NCI-H446 treated with DMSO at 0.1 percent for 48 hours (cell line): ENCODE data around the gene PLCXD3.
"Not testable (repeated sequence)": the region's sequence is repeated elsewhere in the genome, so short reads cannot be mapped to it uniquely, and the experiment has no call there.

Experiments used
- DNase-seq: peaks from one replicate; lab custom pipeline; 2025; lab: John Stamatoyannopoulos, UW

The PLCXD3 gene

GRCh38 chr5:41510176-41510831 is at the start of gene PLCXD3:
Gene PLCXD3 (minus strand): TSS chr5:41510601. CDS start chr5:41510526, 75 bp downstream.
- DNase-seq, result peak; percentile 79

- no peak for DNase-seq
Observed at GRCh38 chr5:41559184-41559583, 48.8 kb upstream of the PLCXD3 start.

DNA sequence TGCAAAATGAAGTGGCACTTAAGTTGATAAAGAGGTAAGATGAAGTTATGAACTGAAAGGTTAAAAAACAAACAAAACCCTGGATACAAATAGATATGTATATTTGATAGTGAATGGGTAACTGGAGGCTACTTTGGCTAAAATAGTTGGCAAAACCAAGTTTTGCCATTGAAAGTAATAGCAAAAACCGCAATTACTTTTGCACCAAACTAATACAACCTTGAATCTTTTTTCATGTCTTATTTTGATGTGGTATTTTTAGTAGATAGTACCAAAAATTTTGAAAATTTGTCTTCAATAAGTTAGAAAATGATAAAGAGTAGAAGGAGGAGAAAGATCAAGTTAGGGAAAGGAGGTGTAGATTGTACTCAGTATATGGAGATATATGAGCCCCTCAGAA is 47.9 kb upstream of the PLCXD3 start:
- no peak for DNase-seq

GRCh38 chr5:41547991-41548390 is 37.6 kb upstream of the PLCXD3 start:
- no peak for DNase-seq

GRCh38 chr5:41542183-41542582 is 31.8 kb upstream of the PLCXD3 start:
- DNase-seq, result no peak

- no peak for DNase-seq
Observed at GRCh38 chr5:41539454-41539853, 29.1 kb upstream of the PLCXD3 start.

GRCh38 chr5:41537581-41537980 is 27.2 kb upstream of the PLCXD3 start:
- no peak for DNase-seq

DNA sequence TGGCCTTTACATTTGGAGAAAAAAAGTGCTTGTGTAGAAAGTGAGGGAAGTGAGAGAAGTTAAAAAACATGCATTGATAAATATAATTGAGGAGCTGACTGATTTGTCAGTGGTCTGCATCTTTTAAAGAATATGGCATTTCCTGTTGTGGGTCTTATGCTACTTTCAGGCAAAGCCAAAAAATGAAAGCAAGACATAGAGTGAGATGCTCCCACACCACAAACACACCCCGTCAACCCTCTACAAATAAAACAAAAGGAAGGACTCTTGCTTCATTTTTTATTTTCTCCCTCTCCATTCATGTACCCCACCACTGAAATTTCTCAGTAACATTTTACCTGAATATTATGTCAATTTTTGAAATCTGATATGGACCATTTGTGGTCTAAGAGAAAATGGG is 22.1 kb upstream of the PLCXD3 start:
- no peak for DNase-seq

DNA sequence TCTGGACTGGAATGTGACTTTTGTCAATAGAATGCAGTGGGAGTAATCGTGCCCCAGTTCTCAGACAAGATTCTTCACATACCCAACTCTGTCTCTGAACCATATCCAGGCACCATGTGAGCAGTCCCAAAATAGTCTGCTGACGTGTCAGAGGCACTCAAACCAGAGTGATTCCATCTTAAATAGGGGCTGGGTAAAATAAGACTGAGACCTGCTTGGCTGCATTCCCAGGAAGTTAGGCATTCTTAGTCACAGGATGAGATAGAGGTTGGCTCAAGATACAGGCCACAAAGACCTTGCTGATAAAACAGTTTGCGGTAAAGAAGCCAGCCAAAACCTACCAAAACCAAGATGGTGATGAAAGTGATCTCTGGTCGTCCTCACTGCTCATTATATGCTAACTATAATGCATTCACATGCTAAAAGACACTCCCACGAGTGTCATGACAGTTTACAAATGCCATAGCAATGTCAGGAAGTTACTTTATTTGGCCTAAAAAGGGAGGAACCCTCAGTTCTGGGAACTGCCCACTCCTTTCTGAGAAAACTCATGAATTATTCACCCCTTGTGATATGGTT is 16.9 kb upstream of the PLCXD3 start:
- no peak for DNase-seq

GRCh38 chr5:41526699-41527098 is 16.3 kb upstream of the PLCXD3 start:
- DNase-seq, result no peak

DNA sequence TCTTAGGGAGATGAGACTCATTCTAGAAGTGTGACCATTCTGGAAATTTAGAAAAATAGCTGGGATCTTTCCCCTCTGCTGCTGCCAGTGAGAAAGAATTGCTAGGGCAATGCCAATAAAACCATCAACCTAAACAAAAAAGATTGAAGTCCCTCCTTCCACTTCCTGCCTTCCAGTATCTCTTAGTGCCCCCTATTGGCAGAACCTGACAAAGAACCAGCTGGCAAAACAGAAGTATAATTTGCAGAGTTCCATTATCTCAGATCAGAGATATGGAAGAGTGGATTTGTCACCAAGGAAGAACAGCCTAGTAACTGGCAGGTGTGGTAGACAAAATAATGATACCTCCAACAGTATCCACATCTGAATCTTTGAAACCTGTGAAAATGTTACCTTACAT is 13.8 kb upstream of the PLCXD3 start:
- no peak for DNase-seq

DNA sequence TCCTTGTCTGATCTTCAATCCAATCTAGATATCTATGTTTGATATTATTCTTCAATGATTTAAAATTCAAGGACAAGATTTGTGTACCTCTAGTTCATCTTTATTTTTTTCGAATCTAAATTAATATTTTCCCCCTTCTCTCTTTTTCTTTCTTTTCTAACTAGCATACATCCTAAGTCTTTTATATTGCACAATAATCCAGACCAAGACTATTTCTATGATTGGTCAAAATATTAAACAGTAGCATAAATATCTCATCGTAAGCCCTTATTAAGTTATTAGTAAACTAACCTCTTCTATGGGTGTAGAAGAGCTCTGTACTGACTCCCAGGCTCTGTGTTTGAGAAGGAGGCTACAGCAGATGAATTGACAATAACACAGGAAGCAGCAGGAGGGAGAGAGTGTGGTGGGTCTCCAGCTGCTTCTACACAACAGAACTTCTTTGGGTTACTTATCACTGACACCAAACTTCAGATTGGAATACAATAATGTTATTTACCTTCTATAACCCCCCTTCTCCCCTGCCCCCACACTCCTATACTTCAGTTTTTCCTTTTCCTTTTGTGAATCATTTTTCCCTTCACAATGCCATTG is 11.9 kb upstream of the PLCXD3 start:
- no peak for DNase-seq

DNA sequence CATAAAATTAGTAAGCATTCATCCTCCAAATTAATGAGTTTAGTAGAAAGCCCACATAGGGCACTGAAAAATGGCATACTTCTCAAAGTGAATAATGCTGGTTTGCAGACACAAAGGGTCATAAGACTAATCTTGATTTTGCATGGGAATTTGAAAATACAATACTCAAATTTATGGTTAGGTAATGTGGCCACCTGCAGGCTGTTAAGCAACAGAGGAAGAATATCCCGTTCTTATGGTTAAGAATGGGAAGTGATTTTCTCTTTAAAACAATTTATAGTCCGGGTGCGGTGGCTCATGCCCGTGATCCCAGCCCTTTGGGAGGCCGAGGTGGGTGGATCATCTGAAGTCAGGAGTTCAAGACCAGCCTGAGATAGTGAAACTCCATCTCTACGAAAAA is 9.4 kb upstream of the PLCXD3 start:
- peak; percentile 39 for DNase-seq

DNA sequence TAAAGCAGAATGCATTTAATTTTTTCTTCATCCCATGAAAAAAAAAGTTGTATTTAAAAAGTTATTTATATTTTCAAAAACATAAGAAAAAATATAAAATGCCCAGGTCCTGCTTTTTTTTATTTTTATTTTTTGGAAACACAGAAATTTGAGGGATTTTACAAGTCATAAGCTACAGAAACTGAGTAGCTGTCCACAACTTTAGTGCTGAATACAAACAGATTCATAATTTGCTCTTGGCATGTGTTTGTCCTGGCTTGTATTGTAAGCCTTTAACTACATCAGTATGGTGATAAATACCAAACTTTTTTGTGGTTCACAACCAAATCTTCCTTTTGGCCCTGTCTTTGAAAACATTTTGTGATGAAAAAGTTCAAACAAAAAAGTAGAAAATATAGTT is 7.5 kb upstream of the PLCXD3 start:
- no peak for DNase-seq

DNA sequence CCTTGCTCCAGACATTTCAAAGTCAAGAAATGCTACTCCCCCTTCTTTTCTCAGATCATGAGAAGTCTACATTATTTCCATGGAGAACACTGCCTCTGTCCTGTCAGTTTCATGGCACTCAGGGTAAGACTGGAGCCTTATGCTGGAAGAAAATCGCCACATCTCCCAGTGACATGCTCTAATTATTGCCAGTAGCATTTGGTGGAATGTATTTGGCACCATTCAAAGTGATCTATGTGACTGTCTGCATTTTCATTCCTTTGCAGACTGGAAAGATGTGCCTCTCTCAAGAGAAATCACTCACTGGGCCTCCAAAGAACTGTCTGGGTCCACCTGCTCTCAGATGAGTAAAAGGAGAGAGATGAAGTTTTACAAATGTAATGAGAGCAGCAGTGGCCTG is 840 bp upstream of the PLCXD3 start:
- no peak for DNase-seq

DNA sequence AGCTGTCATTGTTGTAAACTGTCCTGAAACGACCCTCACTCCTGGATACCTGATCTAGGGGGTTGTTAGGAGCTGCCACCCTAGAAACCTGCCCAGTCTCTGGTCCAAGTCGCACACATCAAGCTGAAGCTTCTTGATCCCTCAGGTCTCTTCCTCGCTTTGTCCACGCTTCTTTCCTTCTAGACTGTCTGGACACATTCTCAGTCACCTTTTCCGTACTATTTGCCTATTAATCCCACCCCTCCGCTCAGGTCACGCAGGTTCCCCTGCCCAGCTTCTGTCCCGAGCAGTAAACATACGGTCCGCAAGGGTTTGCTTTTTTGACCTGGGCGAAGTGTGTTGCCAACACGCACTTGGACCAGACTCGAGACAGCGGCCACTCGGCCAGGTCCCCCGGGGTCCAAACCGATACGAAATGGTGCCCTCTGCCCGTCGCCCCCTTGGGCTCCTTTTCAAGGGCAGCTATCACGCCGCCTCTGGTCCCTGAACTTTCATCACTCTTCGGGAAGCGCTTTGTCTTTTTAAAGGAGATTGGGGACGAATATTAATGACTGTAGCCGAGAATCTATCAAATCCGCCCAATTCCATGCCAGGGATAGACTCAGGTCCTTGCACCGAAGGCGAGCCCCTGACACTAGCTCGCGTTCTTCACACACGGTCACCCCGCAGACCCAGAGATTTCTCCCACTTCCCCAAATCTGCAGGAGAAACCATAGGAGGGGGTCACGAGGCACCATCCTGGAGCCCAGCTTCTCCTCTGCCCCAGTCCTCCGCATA is 814 bp downstream of the PLCXD3 start:
- DNase-seq, result no peak

DNA sequence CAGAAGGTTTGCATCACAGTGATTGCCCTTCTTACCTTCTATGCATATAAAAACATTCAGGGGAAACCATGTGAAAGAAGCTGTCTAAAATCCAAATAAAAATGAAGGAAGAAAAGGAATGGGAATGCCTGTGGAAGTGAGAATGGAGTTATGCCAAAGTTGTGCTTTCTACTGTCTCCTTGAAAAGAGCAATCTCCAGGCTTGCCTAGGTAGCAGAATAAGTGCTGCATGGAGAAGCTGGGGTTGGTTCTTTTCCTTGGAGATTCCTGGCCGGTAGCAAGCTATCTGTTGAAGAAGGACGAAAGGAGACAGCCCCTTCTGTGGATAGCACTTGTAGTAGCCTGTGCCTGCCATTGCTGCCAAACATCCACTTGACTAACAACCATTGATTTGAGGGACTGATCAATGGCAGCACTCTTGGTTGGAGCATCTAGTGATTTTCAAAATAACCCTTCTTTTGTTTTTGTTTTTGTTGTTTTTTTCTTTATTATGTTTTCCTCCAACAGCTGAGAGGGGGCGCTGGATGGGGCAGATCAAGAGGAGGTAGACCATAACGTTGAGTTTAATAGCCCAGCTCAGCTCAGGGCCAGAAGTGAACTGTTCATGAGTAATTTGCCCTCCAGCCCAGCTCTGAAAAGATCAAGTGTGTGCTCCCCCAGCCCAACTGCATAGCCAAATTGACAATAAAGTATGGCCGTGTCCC is 1.6 kb downstream of the PLCXD3 start:
- DNase-seq, result peak; percentile 21

DNA sequence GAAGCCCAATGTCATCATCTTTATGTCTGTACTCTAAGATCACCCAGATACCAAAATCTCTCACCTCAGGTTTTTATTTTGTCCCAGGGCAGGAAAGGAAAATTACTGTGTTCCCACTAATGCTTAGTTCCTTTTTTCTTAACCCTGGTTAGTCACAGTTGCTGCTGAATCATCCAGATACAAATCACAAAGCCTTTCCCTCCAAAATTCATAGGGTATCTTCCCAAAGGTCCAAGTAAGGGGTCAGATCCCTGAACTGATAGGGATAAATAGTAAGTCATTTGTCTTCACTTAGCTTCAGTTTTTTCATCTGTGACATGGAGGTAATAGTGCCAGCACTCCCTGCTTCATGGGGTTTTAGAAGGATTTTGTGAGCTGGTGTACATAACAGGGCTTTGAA is 2.2 kb downstream of the PLCXD3 start:
- DNase-seq, result no peak

DNA sequence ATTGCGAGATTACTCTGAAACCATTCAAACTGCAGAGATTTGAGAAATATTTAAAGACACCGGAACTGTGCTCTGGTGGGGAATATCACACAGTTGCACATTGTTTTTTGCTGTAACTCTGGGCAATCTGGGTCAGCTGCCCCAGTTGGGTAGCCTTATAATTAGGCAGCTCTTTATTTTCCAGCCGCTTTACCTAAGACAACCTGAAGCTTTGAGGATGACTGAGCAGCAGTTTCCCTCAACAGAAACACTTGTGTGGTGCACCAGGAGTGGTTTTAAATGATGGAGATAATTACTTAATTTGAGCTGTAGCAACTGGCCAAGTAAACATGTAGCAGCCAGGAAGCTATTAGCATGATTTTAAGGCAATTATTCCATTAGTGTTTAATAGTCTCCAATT is 2.9 kb downstream of the PLCXD3 start:
- DNase-seq, result peak; percentile 22

- DNase-seq, result no peak
Observed at GRCh38 chr5:41503860-41504259, 6.5 kb downstream of the PLCXD3 start.

GRCh38 chr5:41503310-41503709 is 7.1 kb downstream of the PLCXD3 start:
- peak; percentile 52 for DNase-seq

DNA sequence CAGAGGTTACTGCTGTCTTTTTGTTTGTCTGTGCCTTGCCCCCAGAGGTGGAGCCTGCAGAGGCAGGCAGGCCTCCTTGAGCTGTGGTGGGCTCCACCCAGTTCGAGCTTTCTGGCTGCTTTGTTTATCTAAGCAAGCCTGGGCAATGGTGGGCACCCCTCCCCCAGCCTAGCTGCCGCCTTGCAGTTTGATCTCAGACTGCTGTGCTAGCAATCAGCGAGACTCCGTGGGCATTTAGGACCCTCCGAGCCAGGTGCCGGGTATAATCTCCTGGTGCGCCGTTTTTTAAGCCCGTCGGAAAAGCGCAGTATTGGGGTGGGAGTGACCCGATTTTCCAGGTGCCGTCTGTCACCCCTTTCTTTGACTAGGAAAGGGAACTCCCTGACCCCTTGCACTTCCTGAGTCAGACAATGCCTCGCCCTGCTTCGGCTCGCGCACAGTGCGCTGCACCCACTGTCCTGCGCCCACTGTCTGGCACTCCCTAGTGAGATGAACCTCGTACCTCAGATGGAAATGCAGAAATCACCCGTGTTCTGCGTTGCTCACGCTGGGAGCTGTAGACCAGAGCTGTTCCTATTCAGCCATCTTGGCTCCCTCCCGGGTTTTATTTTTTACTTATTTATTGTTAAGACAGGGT is 16.8 kb downstream of the PLCXD3 start:
- not testable (repeated sequence) for DNase-seq
